ENCODE results near the gene RNU5D-1. TPM values are rescaled to one million over a fixed set of nuclear protein-coding genes. Genes with fewer than 3 reads are reported as not detected.

RNU5D-1 gene
- total and polyA plus RNA-seq, 9 donors: not detected

GRCh38 chr1:44733784-44734183 lies 2.8 kb upstream of the RNU5D-1 start:
- no peaks in the 10 kb centered on the region for H3K36me3 ChIP-seq
- H3K4me1 ChIP-seq (ENCODE audit: insufficient read depth): no peaks in the 10 kb centered on the region
- WGBS, 3 donors: 65 to 79% (median 74%) methylated on average over 1 of the region's 1 CpG
- H3K9me3 ChIP-seq: no peaks in the 10 kb centered on the region
- H3K27me3 ChIP-seq: no peaks in the 10 kb centered on the region
- no peak overlapping the region for H3K27ac ChIP-seq
- intact Hi-C loops (cut with DNase I): loop anchor here in 2 of 4 donors (5.0 to 10.0 kb wide), 2 partner anchors 51 to 569 kb away; partner anchors contain the start of gene BEST4 (in 1 of the 2)
- TF ChIP-seq EP300 (IDR thresholded peaks at IDR 0.05): no peak
- TF ChIP-seq POLR2A (IDR thresholded peaks at IDR 0.05): no peak
- TF ChIP-seq CTCF (IDR thresholded peaks at IDR 0.05): no peak
- DNase-seq: no peak
- no peak overlapping the region for H3K4me3 ChIP-seq

GRCh38 chr1:44733365-44733764 lies 2.4 kb upstream of the RNU5D-1 start:
- H3K27me3 ChIP-seq: no peaks in the 10 kb centered on the region
- no peak overlapping the region for H3K27ac ChIP-seq
- H3K9me3 ChIP-seq: no peaks in the 10 kb centered on the region
- TF ChIP-seq POLR2A (IDR thresholded peaks at IDR 0.05) (no peak), EP300 (IDR thresholded peaks at IDR 0.05) (no peak), CTCF (IDR thresholded peaks at IDR 0.05) (no peak)
- DNase-seq: no peak
- no peak overlapping the region for H3K4me3 ChIP-seq
- intact Hi-C loops (cut with DNase I): loop anchor here in 2 of 4 donors (5.0 to 10.0 kb wide), 2 partner anchors 51 to 569 kb away; partner anchors contain the start of gene BEST4 (in 1 of the 2)
- no peaks in the 10 kb centered on the region for H3K36me3 ChIP-seq
- 47 to 72% (median 62%) methylated on average over 1 of the region's 1 CpG for WGBS, 3 donors
- no peaks in the 10 kb centered on the region for H3K4me1 ChIP-seq (ENCODE audit: insufficient read depth)

- DNase-seq: no peak
- Histone ChIP-seq H3K4me3 (no peak overlapping the region), H3K27me3 (no peaks in the 10 kb centered on the region), H3K9me3 (no peaks in the 10 kb centered on the region), H3K27ac (no peak overlapping the region), H3K36me3 (no peaks in the 10 kb centered on the region), H3K4me1 (ENCODE audit: insufficient read depth) (no peaks in the 10 kb centered on the region)
- 86 to 88% (median 88%) methylated on average over 27 of the region's 27 CpGs for WGBS, 3 donors
- TF ChIP-seq POLR2A (IDR thresholded peaks at IDR 0.05) (no peak), EP300 (IDR thresholded peaks at IDR 0.05) (no peak), CTCF (IDR thresholded peaks at IDR 0.05) (no peak)
- intact Hi-C loops (cut with DNase I): no loop called here
Measured at GRCh38 chr1:44724955-44725698, 5.8 kb downstream of the RNU5D-1 start.

- Histone ChIP-seq H3K36me3 (no peaks in the 10 kb centered on the region), H3K4me3 (no peak overlapping the region), H3K9me3 (no peaks in the 10 kb centered on the region), H3K27me3 (no peaks in the 10 kb centered on the region), H3K27ac (no peak overlapping the region), H3K4me1 (ENCODE audit: insufficient read depth) (no peaks in the 10 kb centered on the region)
- peak in 1 of 5 donors; percentile 25 for DNase-seq
- TF ChIP-seq POLR2A (IDR thresholded peaks at IDR 0.05) (no peak), EP300 (IDR thresholded peaks at IDR 0.05) (no peak), CTCF (IDR thresholded peaks at IDR 0.05) (no peak)
- intact Hi-C loops (cut with DNase I): no loop called here
- WGBS, 3 donors: 76 to 88% (median 79%) methylated on average over 57 to 64 of the region's 64 CpGs
Measured at GRCh38 chr1:44724296-44724954, 6.5 kb downstream of the RNU5D-1 start.

Measured in ovary (tissue), 9 donors.